Nephron progenitor cell (in vitro differentiated cells): ENCODE measurements around the gene BUB1B.
"Not testable (repeated sequence)": the region's sequence is repeated elsewhere in the genome, so short reads cannot be mapped to it uniquely, and the experiment has no call there.

Experiments
- DNase-seq: peaks from one replicate; pipeline ENCODE4 v3.0.0; 2021
- H3K27ac Mint-ChIP-seq: 2 replicates; pipeline ENCODE4 v1.8.0; 2021; ENCODE audit warnings: mild to moderate bottlenecking, moderate library complexity, mixed read lengths
- H3K27me3 Mint-ChIP-seq: 2 replicates; pipeline ENCODE4 v1.8.0; 2021; ENCODE audit warnings: mild to moderate bottlenecking, low read depth, mixed read lengths; ENCODE audit not compliant: poor library complexity
- H3K36me3 Mint-ChIP-seq: 2 replicates; pipeline ENCODE4 v1.8.0; 2021; ENCODE audit warnings: low read depth, mixed read lengths
- H3K4me1 Mint-ChIP-seq: 2 replicates; pipeline ENCODE4 v1.8.0; 2021; ENCODE audit warnings: mixed read lengths
- H3K4me3 Mint-ChIP-seq: 2 replicates; pipeline ENCODE4 v1.8.0; 2021; ENCODE audit warnings: mild to moderate bottlenecking, moderate library complexity, mixed read lengths
- H3K9me3 Mint-ChIP-seq: 2 replicates; pipeline ENCODE4 v1.8.0; 2021; ENCODE audit warnings: mild to moderate bottlenecking, moderate library complexity, mixed read lengths
- TF ChIP-seq, protein P1 (sequence below): fragments of 200-600 bp; sonication (generic); IDR thresholded peaks from 2 replicates; pipeline ENCODE4 v1.5.0; 2021; ENCODE audit warnings: antibody characterized with exemption

BUB1B gene

DNA sequence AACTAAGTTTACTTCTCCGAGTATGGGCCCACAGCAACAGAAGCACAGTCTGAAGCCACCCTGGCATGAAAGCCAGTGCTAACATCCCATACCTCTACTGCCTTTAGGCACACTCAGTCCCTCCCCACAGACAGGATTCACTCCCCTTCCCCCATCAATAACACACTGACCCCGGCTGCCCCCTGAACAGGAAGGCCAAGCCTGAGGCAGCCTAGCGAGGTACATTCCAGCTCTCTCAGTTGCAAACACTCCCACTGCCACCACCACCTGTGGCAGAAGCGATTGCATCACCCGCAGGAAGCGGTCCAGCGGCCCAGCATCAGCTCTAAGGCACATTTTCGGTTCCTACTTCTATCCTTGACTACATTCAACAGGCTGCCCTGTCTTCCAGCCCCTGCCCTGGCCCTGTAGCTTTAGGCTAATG, 45.2 kb upstream of the BUB1B start:
- TF ChIP-seq, protein P1, sequence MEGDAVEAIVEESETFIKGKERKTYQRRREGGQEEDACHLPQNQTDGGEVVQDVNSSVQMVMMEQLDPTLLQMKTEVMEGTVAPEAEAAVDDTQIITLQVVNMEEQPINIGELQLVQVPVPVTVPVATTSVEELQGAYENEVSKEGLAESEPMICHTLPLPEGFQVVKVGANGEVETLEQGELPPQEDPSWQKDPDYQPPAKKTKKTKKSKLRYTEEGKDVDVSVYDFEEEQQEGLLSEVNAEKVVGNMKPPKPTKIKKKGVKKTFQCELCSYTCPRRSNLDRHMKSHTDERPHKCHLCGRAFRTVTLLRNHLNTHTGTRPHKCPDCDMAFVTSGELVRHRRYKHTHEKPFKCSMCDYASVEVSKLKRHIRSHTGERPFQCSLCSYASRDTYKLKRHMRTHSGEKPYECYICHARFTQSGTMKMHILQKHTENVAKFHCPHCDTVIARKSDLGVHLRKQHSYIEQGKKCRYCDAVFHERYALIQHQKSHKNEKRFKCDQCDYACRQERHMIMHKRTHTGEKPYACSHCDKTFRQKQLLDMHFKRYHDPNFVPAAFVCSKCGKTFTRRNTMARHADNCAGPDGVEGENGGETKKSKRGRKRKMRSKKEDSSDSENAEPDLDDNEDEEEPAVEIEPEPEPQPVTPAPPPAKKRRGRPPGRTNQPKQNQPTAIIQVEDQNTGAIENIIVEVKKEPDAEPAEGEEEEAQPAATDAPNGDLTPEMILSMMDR: no peak
- DNase-seq: peak; percentile 70
- Mint-ChIP-seq H3K4me3 (peak overlapping the region; percentile 43), H3K27me3 (peaks cover 10% of the 10 kb centered on the region), H3K4me1 (peaks cover 61% of the 10 kb centered on the region), H3K9me3 (no peaks in the 10 kb centered on the region), H3K27ac (peak overlapping the region; percentile 71), H3K36me3 (no peaks in the 10 kb centered on the region)

DNA sequence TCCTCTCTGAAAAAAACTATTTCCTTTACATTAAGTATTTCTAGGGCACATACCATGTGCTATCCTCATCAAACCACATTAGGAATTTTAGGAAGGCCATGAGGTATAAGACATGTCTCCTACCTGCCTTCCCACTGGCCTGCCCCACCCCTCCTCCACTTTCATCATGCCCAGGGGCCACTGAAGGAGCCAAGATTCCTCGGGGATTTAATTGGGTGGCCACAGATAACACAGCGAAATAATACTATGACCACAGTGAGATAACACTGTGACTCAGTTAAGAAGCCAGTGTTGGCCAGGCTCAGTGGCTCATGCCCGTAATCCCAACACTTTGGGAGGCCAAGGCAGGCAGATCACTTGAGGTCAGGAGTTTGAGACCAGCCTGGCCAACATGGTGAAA, 42.4 kb upstream of the BUB1B start:
- H3K9me3 Mint-ChIP-seq: no peaks in the 10 kb centered on the region
- H3K27ac Mint-ChIP-seq: no peak overlapping the region
- no peak for DNase-seq
- H3K4me3 Mint-ChIP-seq: no peak overlapping the region
- H3K4me1 Mint-ChIP-seq: peaks cover 55% of the 10 kb centered on the region
- H3K27me3 Mint-ChIP-seq: peaks cover 16% of the 10 kb centered on the region
- H3K36me3 Mint-ChIP-seq: no peaks in the 10 kb centered on the region
- TF ChIP-seq, protein P1: no peak

DNA sequence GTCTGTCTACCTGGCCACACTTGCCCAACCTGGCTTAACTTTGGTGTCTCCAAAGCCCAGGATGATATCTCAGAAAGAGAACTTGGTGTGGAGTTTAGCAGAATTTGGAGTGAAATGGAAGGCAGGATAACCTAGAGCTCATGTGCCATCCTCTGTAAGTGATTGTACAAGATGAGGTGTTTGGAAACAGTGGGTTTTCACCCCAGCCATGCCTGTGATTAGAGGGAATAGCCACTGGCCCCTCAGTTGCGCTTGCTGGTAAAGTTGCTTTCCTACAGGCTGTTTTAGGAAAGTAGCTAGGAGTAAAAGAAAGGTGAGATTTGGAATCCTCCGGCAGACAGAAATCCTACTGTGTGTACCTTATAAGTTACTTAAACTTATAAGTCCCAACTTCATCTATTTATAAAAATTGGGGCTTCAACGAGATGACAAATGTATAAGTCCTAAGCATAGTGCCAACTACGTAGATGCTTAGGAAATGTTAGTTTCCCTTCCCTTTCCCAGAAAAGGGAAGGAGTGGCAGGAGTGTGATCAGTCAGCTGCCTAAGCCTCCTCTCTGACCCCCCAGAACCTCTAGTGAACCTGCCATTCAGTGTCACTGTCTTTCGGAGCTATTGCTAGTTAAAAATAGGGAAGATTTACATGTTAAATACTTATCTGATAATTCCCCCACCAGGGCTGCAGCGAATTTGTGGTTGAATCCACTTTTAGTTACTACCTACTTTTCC, 38.8 kb upstream of the BUB1B start:
- no peak for DNase-seq
- no peak overlapping the region for H3K27ac Mint-ChIP-seq
- H3K36me3 Mint-ChIP-seq: no peaks in the 10 kb centered on the region
- TF ChIP-seq, protein P1: no peak
- no peak overlapping the region for H3K4me3 Mint-ChIP-seq
- no peaks in the 10 kb centered on the region for H3K9me3 Mint-ChIP-seq
- peaks cover 29% of the 10 kb centered on the region for H3K27me3 Mint-ChIP-seq
- peaks cover 21% of the 10 kb centered on the region for H3K4me1 Mint-ChIP-seq

DNA sequence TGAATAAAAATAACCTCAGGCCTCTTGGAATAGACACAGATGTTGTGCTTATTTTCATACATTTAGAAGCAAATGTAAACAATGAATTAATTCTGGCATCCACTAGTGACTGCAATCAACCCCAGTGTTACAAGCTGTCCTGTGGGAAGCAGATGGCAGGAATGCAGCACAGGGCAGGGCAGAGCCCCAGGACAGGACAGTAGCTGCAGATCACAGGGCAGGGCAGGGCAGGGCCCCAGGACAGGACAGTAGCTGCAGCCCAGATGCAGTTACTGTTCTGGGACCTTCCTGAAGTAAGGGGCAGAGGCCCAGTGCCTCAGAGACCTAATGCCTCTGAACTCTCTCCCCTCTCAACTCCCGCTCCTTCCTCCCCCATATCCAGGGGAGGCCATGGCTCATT, 37.9 kb upstream of the BUB1B start:
- not testable (repeated sequence) for DNase-seq, H3K27ac Mint-ChIP-seq, H3K9me3 Mint-ChIP-seq

DNA sequence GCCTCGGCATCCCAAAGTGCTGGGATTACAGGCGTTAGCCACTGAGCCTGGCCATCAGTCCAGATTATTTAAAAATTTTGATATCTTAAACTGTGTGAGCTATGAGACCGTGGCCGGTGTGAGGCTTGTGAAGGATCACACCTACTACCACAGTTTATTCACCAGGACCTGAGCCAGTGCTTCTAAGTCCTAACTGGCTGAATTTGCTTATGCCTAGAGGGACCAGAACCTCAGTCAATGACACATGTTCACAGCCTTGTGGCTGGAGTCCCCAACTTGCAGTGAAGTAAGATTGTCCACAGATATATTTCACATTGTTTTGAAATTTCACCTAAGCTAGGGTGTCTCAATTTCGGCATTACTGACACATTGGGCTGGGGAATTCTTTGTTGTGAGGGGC, 37.0 kb upstream of the BUB1B start:
- H3K9me3 Mint-ChIP-seq, H3K36me3 Mint-ChIP-seq, H3K27ac Mint-ChIP-seq, DNase-seq, H3K4me3 Mint-ChIP-seq: not testable (repeated sequence)
- peaks cover 21% of the 10 kb centered on the region for H3K4me1 Mint-ChIP-seq
- peaks cover 41% of the 10 kb centered on the region for H3K27me3 Mint-ChIP-seq

More for the DNA sequence above, 37.9 kb upstream of the BUB1B start:
- not testable (repeated sequence) for H3K36me3 Mint-ChIP-seq, H3K4me3 Mint-ChIP-seq
- peaks cover 21% of the 10 kb centered on the region for H3K4me1 Mint-ChIP-seq
- H3K27me3 Mint-ChIP-seq: peaks cover 36% of the 10 kb centered on the region

DNA sequence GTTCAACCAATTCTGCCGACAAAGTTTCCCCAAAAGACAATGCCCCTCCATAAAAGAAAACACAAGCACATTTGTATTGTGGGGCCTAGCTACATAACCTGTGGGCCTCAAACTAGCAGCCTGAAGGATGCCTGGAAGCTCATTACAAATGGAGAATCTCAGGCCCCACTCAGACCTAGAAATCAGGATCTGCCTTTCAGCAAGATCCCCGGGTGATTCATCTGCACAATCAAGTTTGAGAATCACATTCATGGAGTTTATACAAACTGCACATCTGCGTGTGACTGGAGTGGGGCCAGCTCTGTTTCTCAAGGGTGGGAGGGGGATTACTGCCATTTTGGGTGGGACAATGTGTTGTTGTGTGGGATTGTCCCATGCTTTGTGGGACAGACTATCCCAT, 36.5 kb upstream of the BUB1B start:
- H3K9me3 Mint-ChIP-seq, H3K4me3 Mint-ChIP-seq, DNase-seq, H3K36me3 Mint-ChIP-seq: not testable (repeated sequence)
- Mint-ChIP-seq H3K27ac (peak overlapping the region; percentile 48), H3K4me1 (peaks cover 21% of the 10 kb centered on the region), H3K27me3 (peaks cover 44% of the 10 kb centered on the region)

DNA sequence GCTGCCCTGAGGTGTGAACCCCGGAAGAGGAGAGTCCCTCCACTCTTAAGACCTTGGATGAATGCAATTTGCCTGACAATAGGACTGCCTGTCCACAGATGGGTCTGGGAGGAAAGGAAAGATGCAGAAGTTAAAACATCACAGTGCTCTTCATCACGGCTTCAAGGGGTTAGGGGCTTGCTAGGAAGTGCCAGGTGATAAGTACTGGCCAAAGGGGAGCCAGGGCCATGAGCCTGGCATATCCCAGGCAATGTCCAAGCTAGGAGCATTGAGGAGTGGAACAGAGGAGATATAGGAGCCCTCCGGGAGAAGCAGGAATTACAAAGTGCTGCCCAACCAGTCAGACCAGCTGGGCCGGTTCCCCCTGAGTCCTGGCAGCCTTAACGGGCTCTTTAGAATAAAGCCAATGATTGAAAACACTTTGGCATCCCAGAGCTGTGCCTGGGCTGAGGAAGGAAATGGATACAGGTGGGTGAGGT, 36.0 kb upstream of the BUB1B start:
- H3K36me3 Mint-ChIP-seq, H3K9me3 Mint-ChIP-seq, H3K4me3 Mint-ChIP-seq, H3K27ac Mint-ChIP-seq, DNase-seq: not testable (repeated sequence)
- Mint-ChIP-seq H3K27me3 (peaks cover 47% of the 10 kb centered on the region), H3K4me1 (peaks cover 21% of the 10 kb centered on the region)

DNA sequence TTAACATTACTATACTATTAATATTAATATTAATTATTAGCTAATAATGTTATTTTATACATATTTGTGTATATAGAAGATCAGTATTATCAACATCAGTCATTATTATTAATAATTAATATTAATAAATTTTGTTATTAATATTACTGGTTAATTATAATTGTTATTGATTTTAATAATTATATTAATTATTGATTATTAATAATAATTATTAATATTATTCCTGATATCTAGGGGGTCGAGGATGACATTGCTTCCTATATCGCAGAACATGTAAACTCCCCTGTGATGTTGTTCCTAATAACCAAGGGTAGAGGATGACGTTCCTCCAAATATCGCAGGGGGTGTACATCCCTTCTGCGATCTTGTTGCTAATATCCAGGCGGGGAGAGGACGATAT, 34.9 kb upstream of the BUB1B start:
- peaks cover 21% of the 10 kb centered on the region for H3K4me1 Mint-ChIP-seq
- H3K36me3 Mint-ChIP-seq: no peaks in the 10 kb centered on the region
- DNase-seq: no peak
- no peak overlapping the region for H3K4me3 Mint-ChIP-seq
- no peak overlapping the region for H3K27ac Mint-ChIP-seq
- H3K9me3 Mint-ChIP-seq: no peaks in the 10 kb centered on the region
- TF ChIP-seq, protein P1: no peak
- peaks cover 48% of the 10 kb centered on the region for H3K27me3 Mint-ChIP-seq
